ENCODE data around the gene COL13A1. TPM values are rescaled to one million over a fixed set of nuclear protein-coding genes. Genes with fewer than 3 reads are reported as not detected.

COL13A1 gene
- total RNA-seq, 2 experiments from 2014 or later = not detected

DNA sequence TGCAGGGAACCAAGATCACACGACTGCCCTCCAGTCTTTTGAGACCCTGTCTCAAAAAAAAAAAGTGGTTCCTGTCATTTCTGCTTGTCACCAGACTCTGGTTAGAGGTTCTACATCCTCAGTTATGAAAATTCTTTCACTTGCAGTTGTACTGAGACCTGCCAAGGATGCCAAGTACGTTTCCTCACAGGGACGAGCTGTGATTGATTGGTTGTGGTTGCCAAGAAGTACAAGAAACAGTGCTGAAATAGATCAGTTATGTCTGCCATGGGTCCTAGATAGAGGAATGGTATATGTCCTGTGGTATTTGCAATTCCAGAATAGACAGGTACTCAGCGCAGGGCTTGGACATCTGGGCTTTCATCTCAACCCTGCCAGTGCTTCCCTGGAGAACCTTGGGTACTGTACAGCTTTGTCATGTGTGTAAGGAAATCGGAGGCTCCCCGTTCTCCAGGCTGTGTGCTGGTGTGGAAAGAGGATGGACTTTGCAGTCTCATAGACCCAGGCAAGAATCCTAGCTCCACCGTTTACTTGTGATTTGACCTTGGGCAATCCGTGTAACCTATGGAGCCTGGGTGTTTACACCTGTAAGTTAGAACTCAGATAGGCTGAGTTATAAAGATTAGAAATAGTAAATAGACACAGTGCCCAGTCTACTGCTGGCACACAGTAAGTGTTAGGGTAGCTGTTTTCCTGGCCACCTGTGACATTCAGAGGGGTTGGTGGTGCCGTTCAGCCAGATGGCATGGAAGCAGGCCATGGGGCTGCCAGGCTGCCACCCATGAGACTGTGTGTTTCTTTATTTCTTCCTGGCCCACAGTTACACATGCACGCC is 53.0 kb downstream of the COL13A1 start:
- Mint-ChIP-seq H3K27me3 (peaks cover 3% of the 10 kb centered on the region), H3K9me3 (no peaks in the 10 kb centered on the region), H3K27ac (no peak overlapping the region), H3K4me1 (ENCODE audit: low read depth) (no peaks in the 10 kb centered on the region), H3K36me3 (no peaks in the 10 kb centered on the region), H3K4me3 (no peak overlapping the region)
- intact Hi-C loops (cut with micrococcal nuclease) = no loop called here
- ChIA-PET POLR2A (no interaction called here), CTCF (interaction anchor here (1.3 kb wide), 1 partner anchor 60 kb away, joined by 3 read pairs; no protein-coding TSS in a partner anchor)
- DNase-seq = no peak

DNA sequence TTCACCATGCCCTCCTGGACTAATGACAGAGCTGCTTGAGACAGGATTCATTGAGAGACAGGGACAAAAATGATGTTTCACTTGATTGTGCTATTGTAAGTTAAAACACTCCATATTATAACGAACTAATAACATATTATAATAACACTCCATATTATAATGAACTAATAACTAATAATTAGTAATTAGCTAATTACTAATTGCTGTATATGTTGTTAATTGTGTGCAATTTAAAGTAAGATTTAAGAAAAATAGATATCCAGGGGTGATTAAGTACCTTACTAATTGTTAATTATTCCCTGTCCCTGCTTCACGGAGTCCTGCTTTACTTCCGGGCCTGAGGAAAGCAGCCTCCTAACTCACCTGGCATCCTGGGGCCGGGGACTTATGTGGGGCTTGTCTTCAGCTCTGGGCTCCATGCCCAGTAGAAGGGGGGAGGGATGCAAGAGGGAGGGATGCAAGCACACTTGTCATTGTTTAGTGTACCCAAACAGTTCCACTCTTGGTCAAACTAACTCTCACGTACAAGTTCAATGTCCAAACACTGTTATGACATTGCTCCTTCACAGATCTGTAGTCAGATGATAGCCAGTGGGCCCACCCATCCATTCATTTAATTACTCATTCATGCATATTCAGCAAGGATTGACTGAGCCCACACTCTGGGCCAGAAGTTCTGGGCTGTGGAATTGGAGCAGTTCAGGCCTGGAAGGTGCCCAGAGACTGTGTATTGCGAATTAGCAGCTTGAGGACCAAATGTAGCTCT is 53.8 kb downstream of the COL13A1 start:
- H3K27ac Mint-ChIP-seq = no peak overlapping the region
- no peaks in the 10 kb centered on the region for H3K9me3 Mint-ChIP-seq
- CTCF ChIA-PET = interaction anchor here (0.7 kb wide), 1 partner anchor 14 kb away, joined by 3 read pairs; no protein-coding TSS in a partner anchor
- peaks cover 1% of the 10 kb centered on the region for H3K27me3 Mint-ChIP-seq
- no peak for DNase-seq
- H3K4me1 Mint-ChIP-seq (ENCODE audit: low read depth) = no peaks in the 10 kb centered on the region
- intact Hi-C loops (cut with micrococcal nuclease) = no loop called here
- no peaks in the 10 kb centered on the region for H3K36me3 Mint-ChIP-seq
- no peak overlapping the region for H3K4me3 Mint-ChIP-seq
- POLR2A ChIA-PET = no interaction called here

DNA sequence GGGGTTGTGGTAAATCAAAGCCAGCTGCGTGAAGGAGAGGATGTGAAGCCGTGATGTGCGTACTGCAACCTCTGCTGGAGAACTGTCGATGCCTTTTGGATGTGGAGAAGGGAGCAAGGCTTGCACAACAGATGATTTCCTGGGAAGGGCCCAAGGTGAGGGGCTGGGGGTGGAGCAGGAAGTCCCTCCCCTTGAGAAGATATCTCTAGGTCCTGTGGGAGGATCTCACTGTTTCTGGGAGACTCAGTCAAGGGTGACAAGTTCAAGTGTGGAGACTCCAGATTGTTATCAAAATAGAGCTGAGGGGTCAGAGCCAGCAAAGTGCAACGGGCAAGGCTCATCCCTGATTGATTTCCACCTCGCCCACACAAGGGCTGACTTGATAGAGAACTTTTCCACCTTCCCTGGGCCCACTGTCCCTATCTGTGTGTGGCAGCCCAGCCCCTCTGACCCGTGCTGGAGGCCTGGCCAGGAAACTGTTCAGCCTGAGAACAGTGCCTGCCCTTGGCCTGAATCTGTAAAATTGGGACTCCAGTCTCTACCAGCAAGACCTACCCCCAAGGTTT is 55.0 kb downstream of the COL13A1 start:
- H3K36me3 Mint-ChIP-seq = no peaks in the 10 kb centered on the region
- CTCF ChIA-PET = interaction anchor here (0.7 kb wide), 1 partner anchor 13 kb away, joined by 3 read pairs; no protein-coding TSS in a partner anchor
- no peaks in the 10 kb centered on the region for H3K9me3 Mint-ChIP-seq
- no peaks in the 10 kb centered on the region for H3K4me1 Mint-ChIP-seq (ENCODE audit: low read depth)
- POLR2A ChIA-PET = no interaction called here
- H3K27ac Mint-ChIP-seq = no peak overlapping the region
- no peak overlapping the region for H3K4me3 Mint-ChIP-seq
- H3K27me3 Mint-ChIP-seq = no peaks in the 10 kb centered on the region
- no peak for DNase-seq
- intact Hi-C loops (cut with micrococcal nuclease) = no loop called here

DNA sequence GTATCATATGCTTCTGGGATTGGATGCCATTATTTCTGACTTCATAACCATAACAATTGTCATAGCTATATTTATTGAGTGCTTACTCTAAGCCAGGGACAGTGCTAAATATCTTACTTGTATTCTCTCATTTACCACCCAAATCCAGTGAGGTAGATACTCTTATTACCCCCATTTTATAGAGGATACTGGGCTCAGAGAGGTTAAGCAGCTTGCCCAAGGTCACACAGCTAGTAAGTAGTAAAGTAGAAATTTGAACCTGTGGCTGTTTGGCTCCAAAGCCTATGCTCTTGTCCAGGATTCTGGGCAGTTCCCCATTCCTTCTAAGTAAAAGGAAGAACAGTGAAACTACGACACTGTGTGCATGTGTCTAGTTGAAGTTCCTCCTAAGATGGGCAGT is 56.5 kb downstream of the COL13A1 start:
- no peaks in the 10 kb centered on the region for H3K9me3 Mint-ChIP-seq
- H3K27ac Mint-ChIP-seq = no peak overlapping the region
- H3K27me3 Mint-ChIP-seq = no peaks in the 10 kb centered on the region
- H3K4me3 Mint-ChIP-seq = no peak overlapping the region
- ChIA-PET POLR2A (no interaction called here), CTCF (no interaction called here)
- no peak for DNase-seq
- H3K36me3 Mint-ChIP-seq = no peaks in the 10 kb centered on the region
- intact Hi-C loops (cut with micrococcal nuclease) = no loop called here
- H3K4me1 Mint-ChIP-seq (ENCODE audit: low read depth) = no peaks in the 10 kb centered on the region

DNA sequence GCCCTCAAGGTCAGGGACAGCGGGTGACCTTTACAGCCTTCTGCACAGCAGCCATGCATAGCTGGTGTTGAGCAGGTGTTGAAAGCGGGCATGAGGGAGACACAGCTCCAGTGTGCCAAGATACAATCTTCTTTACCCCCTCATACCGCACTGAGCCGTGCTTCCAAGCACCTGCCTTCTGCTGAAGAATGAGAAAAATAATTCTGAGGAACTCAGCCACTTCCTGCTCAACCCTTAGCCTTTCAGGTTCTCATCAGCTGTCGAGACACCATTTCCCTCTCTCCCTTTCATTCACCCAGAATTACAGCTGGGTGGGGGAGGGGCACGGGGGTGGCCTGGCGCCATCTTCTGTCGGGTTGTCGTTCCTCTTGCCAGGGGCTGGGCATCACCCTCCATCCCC is 58.6 kb downstream of the COL13A1 start:
- H3K27ac Mint-ChIP-seq = no peak overlapping the region
- intact Hi-C loops (cut with micrococcal nuclease) = no loop called here
- no peaks in the 10 kb centered on the region for H3K9me3 Mint-ChIP-seq
- H3K36me3 Mint-ChIP-seq = no peaks in the 10 kb centered on the region
- no peaks in the 10 kb centered on the region for H3K4me1 Mint-ChIP-seq (ENCODE audit: low read depth)
- peak; percentile 21 for DNase-seq
- ChIA-PET CTCF (no interaction called here), POLR2A (no interaction called here)
- no peak overlapping the region for H3K4me3 Mint-ChIP-seq
- peaks cover 1% of the 10 kb centered on the region for H3K27me3 Mint-ChIP-seq

DNA sequence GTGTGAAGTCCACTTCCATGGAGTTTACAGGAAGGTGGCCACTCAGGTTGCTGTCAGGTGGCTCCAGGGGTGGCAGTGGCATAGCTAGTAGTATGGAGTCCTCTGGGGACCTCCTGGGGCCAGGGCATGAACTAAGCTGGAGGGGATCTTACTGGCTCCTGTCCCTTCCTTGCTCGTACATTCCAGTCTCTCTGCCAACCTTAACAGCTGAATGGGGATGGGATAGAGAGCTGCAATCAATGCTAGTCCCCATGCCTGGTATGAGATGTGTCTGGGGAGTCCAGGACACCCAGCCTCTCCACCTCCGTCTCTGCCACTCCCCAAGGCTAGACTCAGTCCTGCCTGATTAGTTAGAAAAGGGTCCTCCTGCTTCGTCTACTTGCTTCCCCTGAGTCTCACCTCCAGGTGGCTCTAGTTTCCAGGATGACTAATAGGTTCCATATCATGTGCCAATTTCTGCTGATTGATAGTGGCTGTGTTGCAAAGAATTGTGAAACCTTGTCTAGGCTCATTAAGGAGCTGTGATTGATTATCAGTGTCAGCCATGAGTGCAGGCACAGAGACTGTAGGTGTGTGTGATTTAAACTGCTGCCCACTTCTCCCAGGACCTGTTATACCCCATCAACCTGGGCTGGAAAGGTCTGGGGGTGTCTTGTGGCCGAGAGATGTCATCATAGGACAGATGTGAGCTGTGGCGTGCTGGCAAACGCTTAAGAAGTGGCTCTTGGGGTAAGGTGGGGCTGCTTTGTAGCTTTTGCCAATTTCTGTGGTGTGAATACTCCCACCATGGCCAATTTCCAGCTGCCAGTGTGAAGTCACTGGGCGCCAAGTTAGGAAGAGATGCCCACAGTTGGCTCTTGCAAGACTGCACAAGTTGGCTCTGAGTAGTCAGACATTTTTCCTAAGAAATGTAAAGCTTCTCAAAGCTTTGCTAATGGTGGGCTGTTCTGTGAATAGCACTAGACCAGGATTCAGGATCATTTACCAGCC is 59.8 kb downstream of the COL13A1 start:
- ChIA-PET POLR2A (no interaction called here), CTCF (interaction anchor here (0.8 to 2.1 kb wide), 4 partner anchors 11 to 97 kb away, joined by 3 to 9 read pairs (median 5); no protein-coding TSS in a partner anchor)
- peak; percentile 10 for DNase-seq
- Mint-ChIP-seq H3K27ac (no peak overlapping the region), H3K36me3 (no peaks in the 10 kb centered on the region), H3K27me3 (peaks cover 3% of the 10 kb centered on the region), H3K4me1 (ENCODE audit: low read depth) (no peaks in the 10 kb centered on the region), H3K9me3 (no peaks in the 10 kb centered on the region), H3K4me3 (no peak overlapping the region)
- intact Hi-C loops (cut with micrococcal nuclease) = no loop called here

DNA sequence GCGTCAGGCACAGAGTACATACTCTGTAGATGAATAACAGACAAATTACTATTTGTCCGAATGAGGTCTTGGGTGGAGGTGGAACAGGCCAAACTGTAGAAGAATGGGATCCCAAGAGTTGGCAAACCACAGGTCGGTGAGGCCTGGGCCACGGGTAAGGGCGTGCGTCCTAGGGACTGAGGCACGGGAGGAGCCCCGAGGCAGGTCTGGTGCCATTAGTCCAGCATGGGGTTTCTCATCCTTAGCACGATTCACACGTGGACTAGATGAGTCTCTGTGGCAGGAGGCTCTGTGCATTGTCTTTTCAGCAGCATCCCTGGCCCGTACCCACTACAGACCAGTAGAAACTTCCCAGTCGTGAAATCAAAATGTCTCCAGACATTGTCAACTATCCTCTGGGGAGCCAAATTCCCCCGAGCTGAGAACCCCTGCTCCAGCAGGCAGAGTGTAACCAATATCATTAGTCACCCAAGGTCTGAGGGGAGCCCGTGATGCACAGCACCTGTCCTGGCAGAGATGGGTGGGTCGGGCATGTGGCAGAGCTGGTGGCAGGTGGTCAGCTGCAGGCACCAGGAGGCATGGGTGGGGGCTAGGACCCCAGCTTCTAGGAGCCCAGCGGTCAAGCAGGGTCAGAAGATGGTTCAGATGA is 61.3 kb downstream of the COL13A1 start:
- POLR2A ChIA-PET = no interaction called here
- intact Hi-C loops (cut with micrococcal nuclease) = no loop called here
- no peak for DNase-seq
- Mint-ChIP-seq H3K4me3 (no peak overlapping the region), H3K4me1 (ENCODE audit: low read depth) (no peaks in the 10 kb centered on the region), H3K27me3 (peaks cover 4% of the 10 kb centered on the region), H3K9me3 (no peaks in the 10 kb centered on the region), H3K27ac (no peak overlapping the region), H3K36me3 (no peaks in the 10 kb centered on the region)
- CTCF ChIA-PET = interaction anchor here (2.1 kb wide), 1 partner anchor 52 kb away, joined by 9 read pairs; no protein-coding TSS in a partner anchor

DNA sequence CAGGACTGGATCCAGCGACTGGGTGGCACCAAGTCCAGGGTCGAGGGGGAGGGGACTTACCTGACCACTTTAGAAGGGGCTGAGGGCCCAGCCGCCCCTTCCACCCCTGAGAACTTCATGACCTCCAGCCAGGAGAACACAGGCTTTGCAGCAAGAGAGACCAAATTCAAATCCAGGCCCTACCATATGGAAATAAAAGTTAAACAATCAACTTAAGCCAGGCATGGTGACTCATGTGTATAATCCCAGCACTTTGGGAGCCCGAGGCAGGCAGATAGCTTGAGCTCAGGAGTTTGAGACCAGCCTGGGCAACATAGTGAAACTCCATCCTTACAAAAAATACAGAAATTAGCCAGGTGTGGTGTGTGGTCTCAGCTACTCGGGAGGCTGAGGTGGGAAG is 61.9 kb downstream of the COL13A1 start:
- CTCF ChIA-PET = no interaction called here
- Mint-ChIP-seq H3K4me3 (no peak overlapping the region), H3K27ac (no peak overlapping the region)

DNA sequence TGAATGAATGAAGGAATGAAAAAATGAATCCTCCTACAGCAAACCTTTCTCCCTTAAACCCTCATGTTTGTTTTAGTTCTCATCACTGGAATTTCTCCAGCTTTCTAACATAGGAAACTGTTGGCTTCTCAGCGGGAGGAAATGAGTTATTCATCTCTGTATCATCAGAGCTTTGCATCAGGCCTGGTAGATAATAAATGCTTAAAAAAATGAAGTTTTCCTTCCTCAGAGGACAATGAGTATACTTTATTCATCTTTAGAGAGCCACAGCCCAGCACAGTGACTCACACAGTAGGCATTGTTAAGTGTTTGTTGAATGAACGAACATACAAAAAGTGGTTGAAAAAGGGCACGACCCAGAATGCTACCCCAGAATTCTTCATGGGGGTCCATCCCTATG is 62.6 kb downstream of the COL13A1 start:
- no peak for DNase-seq
- intact Hi-C loops (cut with micrococcal nuclease) = no loop called here
- ChIA-PET POLR2A (no interaction called here), CTCF (no interaction called here)
- H3K4me1 Mint-ChIP-seq (ENCODE audit: low read depth) = no peaks in the 10 kb centered on the region
- no peak overlapping the region for H3K27ac Mint-ChIP-seq
- H3K27me3 Mint-ChIP-seq = peaks cover 4% of the 10 kb centered on the region
- no peaks in the 10 kb centered on the region for H3K36me3 Mint-ChIP-seq
- H3K4me3 Mint-ChIP-seq = no peak overlapping the region
- no peaks in the 10 kb centered on the region for H3K9me3 Mint-ChIP-seq

More for the DNA sequence above, 61.9 kb downstream of the COL13A1 start:
- intact Hi-C loops (cut with micrococcal nuclease) = no loop called here
- peaks cover 4% of the 10 kb centered on the region for H3K27me3 Mint-ChIP-seq
- no peaks in the 10 kb centered on the region for H3K4me1 Mint-ChIP-seq (ENCODE audit: low read depth)
- no peak for DNase-seq
- H3K36me3 Mint-ChIP-seq = no peaks in the 10 kb centered on the region
- POLR2A ChIA-PET = no interaction called here
- no peaks in the 10 kb centered on the region for H3K9me3 Mint-ChIP-seq

DNA sequence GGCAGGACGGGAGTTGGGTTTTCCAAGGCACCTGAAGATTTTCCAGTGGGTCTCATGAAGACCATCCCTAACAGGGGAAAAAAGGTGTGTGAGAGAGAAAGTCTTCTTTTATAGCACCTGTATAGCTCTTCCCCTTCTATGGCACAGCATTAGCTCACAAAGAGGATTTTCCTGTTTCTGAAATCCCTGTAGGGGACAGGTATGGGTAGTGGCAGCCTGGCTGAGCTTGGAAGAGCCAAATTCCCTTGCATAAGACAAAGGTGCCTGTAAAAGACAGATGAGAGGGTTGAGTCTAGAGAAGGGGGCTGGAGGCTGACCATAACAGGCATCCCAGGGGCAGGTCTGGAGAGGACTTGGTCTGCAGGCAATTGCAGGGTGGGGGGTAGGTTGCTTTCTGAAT is 63.7 kb downstream of the COL13A1 start:
- no peaks in the 10 kb centered on the region for H3K9me3 Mint-ChIP-seq
- no peaks in the 10 kb centered on the region for H3K36me3 Mint-ChIP-seq
- ChIA-PET CTCF (interaction anchor here (1.9 kb wide), 1 partner anchor 49 kb away, joined by 4 read pairs; no protein-coding TSS in a partner anchor), POLR2A (no interaction called here)
- intact Hi-C loops (cut with micrococcal nuclease) = no loop called here
- H3K4me1 Mint-ChIP-seq (ENCODE audit: low read depth) = no peaks in the 10 kb centered on the region
- H3K27ac Mint-ChIP-seq = no peak overlapping the region
- DNase-seq = no peak
- no peak overlapping the region for H3K4me3 Mint-ChIP-seq
- H3K27me3 Mint-ChIP-seq = peaks cover 4% of the 10 kb centered on the region

DNA sequence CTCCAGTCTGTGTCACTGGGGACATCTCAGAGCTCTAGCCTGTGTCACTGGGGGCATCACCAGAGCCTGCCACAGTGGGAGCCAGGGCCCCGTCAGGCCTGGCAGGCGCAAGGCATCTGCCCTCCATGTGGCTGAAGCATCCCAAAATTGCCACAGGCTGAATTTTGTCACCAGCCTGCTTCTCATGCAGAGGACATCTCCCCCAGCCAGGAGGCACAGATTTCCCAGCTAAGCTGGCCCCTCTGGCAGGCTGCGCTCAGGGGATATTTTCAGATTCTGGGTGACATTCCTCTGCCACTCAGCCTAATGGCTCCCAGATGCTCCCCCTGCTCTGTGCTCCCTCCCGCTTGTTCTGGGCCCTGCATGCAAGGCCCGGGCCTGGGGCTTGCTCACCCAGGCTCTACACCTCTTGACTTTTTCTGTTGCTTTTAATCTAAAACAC is 64.6 kb downstream of the COL13A1 start:
- Mint-ChIP-seq H3K27ac (no peak overlapping the region), H3K36me3 (no peaks in the 10 kb centered on the region), H3K4me3 (no peak overlapping the region), H3K9me3 (no peaks in the 10 kb centered on the region), H3K4me1 (ENCODE audit: low read depth) (no peaks in the 10 kb centered on the region), H3K27me3 (peaks cover 4% of the 10 kb centered on the region)
- ChIA-PET CTCF (interaction anchor here (1.9 kb wide), 1 partner anchor 49 kb away, joined by 4 read pairs; no protein-coding TSS in a partner anchor), POLR2A (no interaction called here)
- no peak for DNase-seq
- intact Hi-C loops (cut with micrococcal nuclease) = no loop called here

Measured in activated CD4-positive, alpha-beta memory T cell treated with anti-CD3 and anti-CD28 coated beads for 36 hours (primary cell).